HUES64 (cell line): Measurements from ENCODE around the gene PXDN.

Experiments used
- H3K27ac ChIP-seq: 2 replicates; pipeline ENCODE4 v1.7.0; 2013; ENCODE audit warnings: low read depth, low read length, inconsistent platforms
- H3K27me3 ChIP-seq: 2 replicates; pipeline ENCODE4 v1.6.1; 2013; ENCODE audit warnings: mild to moderate bottlenecking, low read length; ENCODE audit not compliant: insufficient read depth
- H3K36me3 ChIP-seq: 2 replicates; pipeline ENCODE4 v1.6.1; 2013; ENCODE audit warnings: mild to moderate bottlenecking, low read length; ENCODE audit not compliant: insufficient read depth
- H3K4me1 ChIP-seq: 2 replicates; pipeline ENCODE4 v1.6.1; 2013; ENCODE audit warnings: mild to moderate bottlenecking, low read length, moderate library complexity; ENCODE audit not compliant: insufficient read depth
- H3K4me3 ChIP-seq: 2 replicates; pipeline ENCODE4 v1.5.1; 2013; ENCODE audit warnings: mild to moderate bottlenecking, low read length, moderate library complexity
- H3K9ac ChIP-seq: 2 replicates; pipeline ENCODE4 v1.6.1; 2013; ENCODE audit warnings: mild to moderate bottlenecking, low read depth, low read length
- H3K9me3 ChIP-seq: 2 replicates; pipeline ENCODE4 v1.6.1; 2013; ENCODE audit warnings: low read depth, low read length; ENCODE audit not compliant: insufficient read depth
- WGBS: fragments of 150-250, 120-280 bp; methylation state at CpG from one replicate; pipeline ENCODE4 v1.1.7; 2013; ENCODE audit warnings: missing lambda C conversion rate; 5-methylcytosine and 5-hydroxymethylcytosine counted together

PXDN gene

GRCh38 chr2:1664698-1665097, 79.6 kb downstream of the PXDN start:
- H3K27me3 ChIP-seq: no peaks in the 10 kb centered on the region
- no peak overlapping the region for H3K4me3 ChIP-seq
- no peaks in the 10 kb centered on the region for H3K9me3 ChIP-seq
- H3K27ac ChIP-seq: no peak overlapping the region
- WGBS: 95% methylated on average over 18 of the region's 18 CpGs
- H3K36me3 ChIP-seq: peaks cover 79% of the 10 kb centered on the region
- no peak overlapping the region for H3K9ac ChIP-seq
- H3K4me1 ChIP-seq: no peaks in the 10 kb centered on the region

GRCh38 chr2:1664076-1664605, 80.2 kb downstream of the PXDN start:
- Histone ChIP-seq H3K9me3 (no peaks in the 10 kb centered on the region), H3K4me3 (no peak overlapping the region), H3K36me3 (peaks cover 80% of the 10 kb centered on the region), H3K9ac (no peak overlapping the region), H3K27me3 (no peaks in the 10 kb centered on the region), H3K4me1 (no peaks in the 10 kb centered on the region), H3K27ac (no peak overlapping the region)
- WGBS: 93% methylated on average over 9 of the region's 9 CpGs

GRCh38 chr2:1663621-1664020, 80.7 kb downstream of the PXDN start:
- Histone ChIP-seq H3K4me3 (no peak overlapping the region), H3K9me3 (no peaks in the 10 kb centered on the region), H3K27ac (no peak overlapping the region), H3K36me3 (peaks cover 82% of the 10 kb centered on the region), H3K4me1 (no peaks in the 10 kb centered on the region), H3K9ac (no peak overlapping the region), H3K27me3 (no peaks in the 10 kb centered on the region)
- WGBS: 95% methylated on average over 16 of the region's 16 CpGs

GRCh38 chr2:1662606-1663180, 81.6 kb downstream of the PXDN start:
- Histone ChIP-seq H3K27ac (no peak overlapping the region), H3K9me3 (no peaks in the 10 kb centered on the region), H3K4me1 (no peaks in the 10 kb centered on the region)

GRCh38 chr2:1661891-1662605, 82.3 kb downstream of the PXDN start:
- H3K4me3 ChIP-seq: no peak overlapping the region
- H3K27me3 ChIP-seq: no peaks in the 10 kb centered on the region
- H3K4me1 ChIP-seq: no peaks in the 10 kb centered on the region
- H3K9ac ChIP-seq: no peak overlapping the region
- peaks cover 82% of the 10 kb centered on the region for H3K36me3 ChIP-seq
- WGBS: 98% methylated on average over 19 of the region's 19 CpGs
- no peak overlapping the region for H3K27ac ChIP-seq
- no peaks in the 10 kb centered on the region for H3K9me3 ChIP-seq

More at GRCh38 chr2:1662606-1663180, 81.6 kb downstream of the PXDN start:
- no peak overlapping the region for H3K4me3 ChIP-seq
- H3K27me3 ChIP-seq: no peaks in the 10 kb centered on the region
- H3K9ac ChIP-seq: no peak overlapping the region
- WGBS: 96% methylated on average over 19 of the region's 19 CpGs
- H3K36me3 ChIP-seq: peaks cover 82% of the 10 kb centered on the region

GRCh38 chr2:1660656-1661640, 83.4 kb downstream of the PXDN start:
- Histone ChIP-seq H3K4me3 (no peak overlapping the region), H3K9me3 (no peaks in the 10 kb centered on the region), H3K9ac (no peak overlapping the region), H3K27me3 (no peaks in the 10 kb centered on the region), H3K36me3 (peaks cover 72% of the 10 kb centered on the region), H3K27ac (no peak overlapping the region), H3K4me1 (no peaks in the 10 kb centered on the region)
- WGBS: 93% methylated on average over 21 of the region's 21 CpGs

GRCh38 chr2:1659951-1660565, 84.3 kb downstream of the PXDN start:
- Histone ChIP-seq H3K27me3 (no peaks in the 10 kb centered on the region), H3K36me3 (peaks cover 65% of the 10 kb centered on the region), H3K27ac (no peak overlapping the region), H3K4me3 (no peak overlapping the region), H3K9me3 (no peaks in the 10 kb centered on the region), H3K4me1 (no peaks in the 10 kb centered on the region), H3K9ac (no peak overlapping the region)
- WGBS: 95% methylated on average over 16 of the region's 16 CpGs

- no peak overlapping the region for H3K4me3 ChIP-seq
- peaks cover 65% of the 10 kb centered on the region for H3K36me3 ChIP-seq
- H3K9me3 ChIP-seq: no peaks in the 10 kb centered on the region
- no peaks in the 10 kb centered on the region for H3K27me3 ChIP-seq
- no peak overlapping the region for H3K9ac ChIP-seq
- WGBS: 92% methylated on average over 26 of the region's 26 CpGs
- no peaks in the 10 kb centered on the region for H3K4me1 ChIP-seq
- no peak overlapping the region for H3K27ac ChIP-seq
Measured at GRCh38 chr2:1658394-1659151, 85.7 kb downstream of the PXDN start.

GRCh38 chr2:1656961-1657841, 87.1 kb downstream of the PXDN start:
- Histone ChIP-seq H3K9me3 (no peaks in the 10 kb centered on the region), H3K27me3 (no peaks in the 10 kb centered on the region), H3K27ac (no peak overlapping the region), H3K9ac (no peak overlapping the region), H3K4me3 (no peak overlapping the region), H3K36me3 (peaks cover 65% of the 10 kb centered on the region), H3K4me1 (no peaks in the 10 kb centered on the region)
- 66% methylated on average over 7 of the region's 7 CpGs for WGBS
